GM12892 (cell line): ENCODE results near the gene KCNMB1.
A peak's percentile ranks its signal among the peaks of the same experiment; 100 is the strongest.

Source experiments
- DNase-seq: peaks from one replicate; pipeline ENCODE4 v3.0.0; 2011; ENCODE audit not compliant: insufficient read length
- FAIRE-seq: peaks from 2 replicates; lab custom pipeline; 2011; peaks lifted over from hg19 to GRCh38; lab: Jason Lieb, UNC
- POLR2A ChIP-seq: IDR thresholded peaks from 2 replicates; pipeline ENCODE4 v1.6.1; 2011; ENCODE audit warnings: low read depth, low read length, control low read depth
- POLR2AphosphoS5 ChIP-seq: IDR thresholded peaks from 2 replicates; pipeline ENCODE4 v1.6.1; 2011; ENCODE audit warnings: low read depth, low read length, control low read depth
- TAF1 ChIP-seq: IDR thresholded peaks from 2 replicates; pipeline ENCODE4 v1.6.1; 2011; ENCODE audit warnings: low read depth, mild to moderate bottlenecking, control low read depth, low read length, borderline replicate concordance

KCNMB1 gene

GRCh38 chr5:170348137-170348633 lies 41.0 kb downstream of the KCNMB1 start:
- TF ChIP-seq POLR2A: no peak
- no peak for TF ChIP-seq TAF1
- TF ChIP-seq POLR2AphosphoS5: no peak
- FAIRE-seq: peak; percentile 38
- DNase-seq: no peak

- FAIRE-seq (no peak), DNase-seq (no peak)
- no peak for TF ChIP-seq POLR2A
- no peak for TF ChIP-seq POLR2AphosphoS5
- TF ChIP-seq TAF1: no peak
These were observed 42.1 kb downstream of the KCNMB1 start for GRCh38 chr5:170347022-170347567.

DNA sequence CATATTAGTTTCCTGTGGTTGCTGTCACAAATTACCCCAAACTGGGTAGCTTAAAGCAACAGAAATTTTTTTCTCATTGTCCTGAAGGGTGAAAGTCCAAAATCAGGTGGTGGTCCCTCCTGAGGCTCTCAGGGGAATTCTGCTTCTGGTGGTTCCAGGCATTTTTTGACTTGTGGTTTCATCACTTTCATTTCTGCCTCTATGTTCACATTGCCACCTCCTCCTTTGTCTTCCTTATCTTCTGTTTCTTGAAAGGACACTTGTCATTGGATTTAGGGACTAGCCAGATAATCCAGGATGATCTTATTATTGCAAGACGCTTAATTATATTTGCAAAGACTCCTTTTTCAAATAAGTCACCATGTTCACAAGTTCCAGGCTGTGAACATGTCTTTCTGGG lies 43.2 kb downstream of the KCNMB1 start:
- FAIRE-seq (no peak), DNase-seq (no peak)
- no peak for TF ChIP-seq TAF1
- TF ChIP-seq POLR2AphosphoS5: no peak
- no peak for TF ChIP-seq POLR2A

DNA sequence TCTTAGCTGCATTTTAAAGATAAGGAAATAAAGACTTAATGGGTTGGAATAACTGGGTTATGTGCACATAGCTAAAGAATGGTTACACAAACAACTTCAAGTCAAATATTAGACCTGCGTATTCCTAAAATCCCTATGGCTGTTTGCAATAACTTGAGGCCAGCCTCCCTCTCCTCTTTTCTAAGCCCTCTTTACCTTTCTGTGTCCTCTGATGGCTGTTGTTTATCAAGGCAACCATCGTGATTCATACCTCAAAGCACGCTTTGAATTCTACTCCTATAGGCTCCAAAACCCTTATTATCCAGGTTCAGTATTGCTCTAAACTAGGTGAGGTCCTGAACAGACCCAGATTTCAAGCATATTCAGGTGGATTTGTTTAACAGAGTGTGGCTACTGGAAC lies 46.0 kb downstream of the KCNMB1 start:
- FAIRE-seq: no peak
- DNase-seq: no peak
- TF ChIP-seq TAF1 (no peak), POLR2AphosphoS5 (no peak), POLR2A (no peak)

DNA sequence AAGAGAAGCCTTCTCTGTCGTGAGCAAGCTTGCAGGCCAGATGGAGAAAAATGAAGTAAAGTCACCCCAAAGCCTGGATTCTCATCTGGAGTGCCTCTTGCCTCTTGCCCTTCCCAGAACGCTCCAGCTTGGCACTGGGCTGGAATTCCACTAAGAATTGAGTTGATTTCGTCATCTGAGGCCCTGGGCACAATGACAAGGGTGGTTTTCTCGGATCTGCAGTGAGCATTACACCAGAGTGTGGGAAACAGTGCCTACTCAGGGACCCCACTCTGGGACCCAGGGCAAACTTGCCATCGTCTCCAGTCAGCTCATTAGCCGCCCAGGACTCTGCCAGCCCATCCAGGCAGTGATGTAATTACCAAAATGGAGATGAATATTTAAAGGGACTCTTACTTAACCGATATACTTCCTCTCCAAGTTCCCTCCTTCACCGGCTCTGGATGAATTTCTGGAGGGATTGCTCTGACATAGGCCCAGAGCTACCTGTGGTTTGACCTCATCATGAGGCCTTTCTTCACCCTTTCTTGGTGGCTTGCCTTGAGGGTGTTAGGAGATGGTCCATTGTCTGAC lies 46.9 kb downstream of the KCNMB1 start:
- FAIRE-seq (no peak), DNase-seq (no peak)
- TF ChIP-seq POLR2AphosphoS5: no peak
- TF ChIP-seq POLR2A: no peak
- no peak for TF ChIP-seq TAF1

DNA sequence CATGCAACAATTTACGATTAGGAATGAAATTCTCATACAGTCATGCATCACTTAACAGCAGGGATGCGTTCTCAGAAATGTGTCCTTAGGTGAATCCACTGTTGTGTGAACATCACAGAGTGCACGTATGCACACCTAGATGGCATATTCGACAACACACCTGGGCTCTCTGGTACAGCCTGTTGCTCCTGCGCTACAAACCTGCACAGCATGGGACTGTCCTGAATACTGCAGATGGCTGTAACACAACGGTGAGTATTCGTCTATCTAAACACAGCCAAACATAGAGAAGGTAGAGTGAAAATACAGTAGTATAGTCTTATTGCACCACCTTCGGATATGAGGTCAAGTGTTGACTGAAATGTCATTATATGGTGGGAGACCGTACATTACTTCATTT lies 47.6 kb downstream of the KCNMB1 start:
- DNase-seq: no peak
- FAIRE-seq: no peak
- TF ChIP-seq TAF1 (no peak), POLR2AphosphoS5 (no peak), POLR2A (no peak)

DNA sequence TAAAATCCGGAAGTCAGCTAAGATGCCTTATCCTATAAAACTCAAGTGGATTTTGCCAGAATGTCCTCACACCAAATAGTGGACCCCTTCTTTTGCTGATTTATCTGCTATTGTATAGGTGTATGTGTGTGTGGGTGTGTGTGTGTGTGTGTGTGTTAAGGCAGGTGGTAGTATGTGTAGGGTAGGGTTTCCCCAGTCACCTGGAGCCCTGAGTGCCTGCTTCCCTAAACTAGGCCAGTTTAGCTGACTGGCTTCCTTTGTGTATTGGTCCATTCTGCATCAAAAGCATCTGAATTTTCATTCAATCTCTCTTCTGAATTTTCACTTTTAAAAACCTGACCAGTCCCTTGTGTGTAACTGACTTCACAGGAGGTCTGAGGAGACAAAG lies 49.4 kb downstream of the KCNMB1 start:
- DNase-seq (no peak), FAIRE-seq (no peak)
- no peak for TF ChIP-seq POLR2AphosphoS5
- TF ChIP-seq TAF1: no peak
- no peak for TF ChIP-seq POLR2A

DNA sequence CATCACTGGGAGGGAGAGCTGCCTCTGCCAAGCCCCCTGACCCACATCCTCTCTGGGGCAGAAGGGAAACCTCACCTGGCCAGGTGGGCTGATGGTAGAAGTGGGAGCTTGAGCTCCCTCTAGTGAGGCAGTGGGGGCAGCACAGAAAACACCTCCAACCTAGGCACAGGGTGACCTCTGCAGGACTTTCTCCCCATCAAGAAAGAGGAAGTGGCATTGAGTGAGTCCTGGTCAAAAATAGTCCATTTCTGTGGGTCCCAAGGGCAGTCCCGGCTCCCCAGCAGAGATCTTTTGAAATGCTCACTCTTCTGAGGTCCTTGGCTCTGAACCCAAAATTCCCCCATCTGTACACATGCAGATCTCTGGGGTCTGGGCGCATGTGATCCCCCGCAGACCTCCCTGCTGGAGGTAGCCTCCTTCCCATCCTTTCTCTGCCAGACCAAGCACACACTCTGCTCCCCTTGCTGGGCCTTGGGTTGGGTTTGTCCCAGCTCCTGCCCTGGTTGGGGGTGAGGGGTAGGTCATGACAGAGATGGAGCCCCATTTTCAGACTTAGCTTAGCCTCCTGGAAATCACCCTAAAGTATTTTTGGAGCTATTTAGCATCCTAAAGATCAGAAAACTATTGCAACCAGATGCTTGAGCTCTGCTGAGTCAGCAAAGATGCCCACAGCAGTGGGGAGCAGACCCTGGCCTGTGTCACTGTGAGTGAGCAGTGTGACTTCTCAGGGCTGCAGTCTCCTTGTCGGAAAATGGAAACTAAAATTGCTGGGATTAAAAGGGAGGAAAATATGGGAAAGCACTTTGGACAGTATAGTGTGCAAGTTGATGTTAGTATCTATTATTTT lies 50.0 kb downstream of the KCNMB1 start:
- peak; percentile 92 for FAIRE-seq
- TF ChIP-seq TAF1 (no peak), POLR2A (no peak), POLR2AphosphoS5 (no peak)
- DNase-seq: peak; percentile 54

- DNase-seq (no peak), FAIRE-seq (peak; percentile 63)
These were observed 50.9 kb downstream of the KCNMB1 start for GRCh38 chr5:170338291-170338690.

GRCh38 chr5:170337045-170337733 lies 52.0 kb downstream of the KCNMB1 start:
- TF ChIP-seq POLR2AphosphoS5 (no peak), POLR2A (no peak), TAF1 (no peak)
- DNase-seq (no peak), FAIRE-seq (no peak)

More at GRCh38 chr5:170338291-170338690, 50.9 kb downstream of the KCNMB1 start:
- TF ChIP-seq POLR2A (no peak), TAF1 (no peak), POLR2AphosphoS5 (no peak)

- DNase-seq (no peak), FAIRE-seq (no peak)
- TF ChIP-seq TAF1 (no peak), POLR2AphosphoS5 (no peak), POLR2A (no peak)
These were observed 53.1 kb downstream of the KCNMB1 start for GRCh38 chr5:170336065-170336464.
